Measurements from ENCODE around the gene TNIP1.

The TNIP1 gene

DNA sequence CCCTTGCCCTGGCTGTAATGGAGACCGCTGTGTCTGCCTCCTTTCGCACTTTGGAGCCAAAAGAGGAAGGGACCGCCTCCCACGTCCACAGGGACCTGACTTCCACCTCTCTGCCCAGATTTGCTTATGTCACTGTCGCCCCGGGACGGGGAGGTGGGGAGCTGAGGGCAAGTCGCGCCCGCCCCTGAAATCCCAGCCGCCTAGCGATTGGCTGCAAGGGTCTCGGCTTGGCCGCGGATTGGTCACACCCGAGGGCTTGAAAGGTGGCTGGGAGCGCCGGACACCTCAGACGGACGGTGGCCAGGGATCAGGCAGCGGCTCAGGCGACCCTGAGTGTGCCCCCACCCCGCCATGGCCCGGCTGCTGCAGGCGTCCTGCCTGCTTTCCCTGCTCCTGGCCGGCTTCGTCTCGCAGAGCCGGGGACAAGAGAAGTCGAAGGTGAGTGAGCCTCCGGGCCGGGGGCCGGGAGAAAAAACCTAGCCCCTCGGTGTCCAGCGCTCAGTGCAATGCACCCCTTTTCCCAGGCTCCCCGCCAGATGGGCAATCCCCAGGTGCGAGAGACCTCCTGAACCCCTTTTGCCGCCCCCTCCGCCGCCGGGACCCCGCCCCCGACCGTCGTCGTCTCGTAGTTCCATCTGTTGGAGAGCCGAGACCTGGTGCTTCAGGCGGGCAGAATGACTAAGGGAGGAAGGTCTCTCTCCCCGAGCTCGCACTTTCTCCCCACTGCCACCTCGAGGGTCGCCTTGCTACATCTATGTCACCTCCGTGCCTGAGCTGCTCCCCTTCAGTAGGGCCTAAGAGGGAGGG is 60.3 kb downstream of the TNIP1 start, which contains the start of gene GPX3:
Gene GPX3 (plus strand): TSS at position 288 of the 807 bp plus-strand sequence. CDS start 64 bp downstream, at position 352.
- Histone ChIP-seq H3K9ac (ENCODE audit: low read length) (peak within 1 kb of the TSS; percentile 67), H3K4me1 (ENCODE audit: control insufficient read depth, insufficient read depth, low read length) (peaks cover 36% of the 10 kb centered on the region), H3K27me3 (ENCODE audit: control insufficient read depth, insufficient read depth, low read length) (no peaks in the 10 kb centered on the region), H3K36me3 (ENCODE audit: control insufficient read depth, insufficient read depth, low read length) (no peaks in the 10 kb centered on the region), H3K9me3 (ENCODE audit: control insufficient read depth, low read length) (no peaks in the 10 kb centered on the region), H3K4me3 (ENCODE audit: low read length) (peak within 1 kb of the TSS; percentile 49)

DNA sequence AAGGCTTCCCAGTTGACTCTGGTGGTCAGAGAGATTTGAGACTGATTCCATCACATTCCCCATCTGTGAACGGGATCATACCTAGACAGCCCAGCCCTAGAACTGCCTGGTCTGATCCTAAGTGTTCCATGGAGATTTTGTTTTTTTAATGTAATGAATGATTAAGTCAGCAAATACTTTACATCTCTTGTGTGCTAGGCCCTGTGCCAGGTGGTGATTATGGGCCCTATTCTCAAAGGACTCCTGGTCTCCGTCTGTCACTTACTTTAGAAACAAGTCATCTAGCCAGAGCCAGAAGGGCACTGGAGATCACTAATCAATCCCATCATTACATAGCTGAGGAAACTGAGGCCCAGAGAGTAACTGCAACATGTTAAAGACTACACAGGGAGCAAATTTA is 61.5 kb downstream of the TNIP1 start:
- Histone ChIP-seq H3K9me3 (ENCODE audit: control insufficient read depth, low read length) (no peaks in the 10 kb centered on the region), H3K9ac (ENCODE audit: low read length) (no peak overlapping the region), H3K4me1 (ENCODE audit: control insufficient read depth, insufficient read depth, low read length) (peaks cover 30% of the 10 kb centered on the region), H3K36me3 (ENCODE audit: control insufficient read depth, insufficient read depth, low read length) (no peaks in the 10 kb centered on the region), H3K27me3 (ENCODE audit: control insufficient read depth, insufficient read depth, low read length) (no peaks in the 10 kb centered on the region), H3K4me3 (ENCODE audit: low read length) (no peak overlapping the region)

DNA sequence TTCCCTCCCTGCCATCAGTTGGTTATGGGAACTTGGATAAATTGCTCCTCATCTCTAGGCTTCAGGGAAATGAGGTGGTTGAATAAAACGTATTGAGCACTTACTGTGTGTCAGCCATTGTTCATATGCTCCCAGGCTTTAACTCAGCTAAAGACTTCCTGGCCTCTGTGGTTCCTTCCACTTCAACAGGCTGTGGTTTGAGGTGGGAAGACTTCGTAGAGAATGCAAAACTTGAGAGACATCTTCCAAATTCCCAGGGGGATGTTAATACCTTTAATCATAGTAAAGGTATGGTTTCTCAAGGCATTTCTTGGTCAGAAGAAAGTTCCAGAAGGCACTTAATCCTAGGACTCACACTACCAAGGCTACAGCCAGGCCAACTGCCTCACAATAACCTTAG is 62.0 kb downstream of the TNIP1 start:
- Histone ChIP-seq H3K9ac (ENCODE audit: low read length) (no peak overlapping the region), H3K9me3 (ENCODE audit: control insufficient read depth, low read length) (no peaks in the 10 kb centered on the region), H3K4me3 (ENCODE audit: low read length) (no peak overlapping the region), H3K4me1 (ENCODE audit: control insufficient read depth, insufficient read depth, low read length) (peaks cover 26% of the 10 kb centered on the region), H3K36me3 (ENCODE audit: control insufficient read depth, insufficient read depth, low read length) (no peaks in the 10 kb centered on the region), H3K27me3 (ENCODE audit: control insufficient read depth, insufficient read depth, low read length) (no peaks in the 10 kb centered on the region)

DNA sequence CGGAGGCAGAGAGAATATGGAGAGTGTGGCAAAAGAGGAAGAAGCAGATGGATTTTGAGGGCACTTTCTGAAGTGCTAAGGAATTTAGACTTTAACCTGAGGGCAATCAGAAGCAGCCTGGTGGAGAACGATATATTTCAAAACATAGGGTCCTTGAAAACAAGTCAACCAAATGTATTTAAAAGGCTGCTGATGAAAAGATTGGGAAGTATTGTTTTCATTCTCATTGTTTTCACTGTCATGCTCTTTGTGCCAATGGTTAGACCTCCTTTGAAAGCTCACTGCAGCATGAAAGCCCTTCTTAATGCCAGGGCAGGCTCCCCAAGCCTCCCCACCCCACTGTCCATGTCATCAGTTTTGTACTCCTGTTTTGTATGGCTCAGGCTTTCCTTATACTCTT is 62.9 kb downstream of the TNIP1 start:
- H3K4me1 ChIP-seq (ENCODE audit: control insufficient read depth, insufficient read depth, low read length) = peaks cover 16% of the 10 kb centered on the region
- no peaks in the 10 kb centered on the region for H3K9me3 ChIP-seq (ENCODE audit: control insufficient read depth, low read length)
- H3K4me3 ChIP-seq (ENCODE audit: low read length) = no peak overlapping the region
- no peaks in the 10 kb centered on the region for H3K36me3 ChIP-seq (ENCODE audit: control insufficient read depth, insufficient read depth, low read length)
- no peaks in the 10 kb centered on the region for H3K27me3 ChIP-seq (ENCODE audit: control insufficient read depth, insufficient read depth, low read length)
- no peak overlapping the region for H3K9ac ChIP-seq (ENCODE audit: low read length)

DNA sequence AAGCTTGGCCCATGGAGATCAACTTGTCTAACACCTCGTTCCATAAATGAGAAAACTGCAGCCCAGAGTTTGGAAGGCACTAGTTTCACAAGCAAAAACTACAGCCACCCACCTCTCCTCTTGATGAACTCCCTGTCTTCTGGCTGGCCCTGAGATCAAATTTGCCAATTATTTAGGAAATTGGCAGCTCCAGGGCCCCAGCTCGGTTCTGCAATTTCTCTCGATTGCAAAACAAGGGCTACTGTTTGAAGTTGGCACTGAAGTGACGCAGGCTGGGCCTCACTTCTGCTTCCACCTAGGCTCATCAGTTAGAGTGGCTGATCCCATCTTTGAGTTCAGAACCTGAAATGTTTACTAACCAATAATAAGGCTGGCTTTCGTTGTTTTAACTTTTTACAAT is 64.1 kb downstream of the TNIP1 start:
- no peaks in the 10 kb centered on the region for H3K27me3 ChIP-seq (ENCODE audit: control insufficient read depth, insufficient read depth, low read length)
- H3K9me3 ChIP-seq (ENCODE audit: control insufficient read depth, low read length) = no peaks in the 10 kb centered on the region
- H3K36me3 ChIP-seq (ENCODE audit: control insufficient read depth, insufficient read depth, low read length) = no peaks in the 10 kb centered on the region
- H3K4me3 ChIP-seq (ENCODE audit: low read length) = no peak overlapping the region
- H3K9ac ChIP-seq (ENCODE audit: low read length) = no peak overlapping the region
- peaks cover 14% of the 10 kb centered on the region for H3K4me1 ChIP-seq (ENCODE audit: control insufficient read depth, insufficient read depth, low read length)

DNA sequence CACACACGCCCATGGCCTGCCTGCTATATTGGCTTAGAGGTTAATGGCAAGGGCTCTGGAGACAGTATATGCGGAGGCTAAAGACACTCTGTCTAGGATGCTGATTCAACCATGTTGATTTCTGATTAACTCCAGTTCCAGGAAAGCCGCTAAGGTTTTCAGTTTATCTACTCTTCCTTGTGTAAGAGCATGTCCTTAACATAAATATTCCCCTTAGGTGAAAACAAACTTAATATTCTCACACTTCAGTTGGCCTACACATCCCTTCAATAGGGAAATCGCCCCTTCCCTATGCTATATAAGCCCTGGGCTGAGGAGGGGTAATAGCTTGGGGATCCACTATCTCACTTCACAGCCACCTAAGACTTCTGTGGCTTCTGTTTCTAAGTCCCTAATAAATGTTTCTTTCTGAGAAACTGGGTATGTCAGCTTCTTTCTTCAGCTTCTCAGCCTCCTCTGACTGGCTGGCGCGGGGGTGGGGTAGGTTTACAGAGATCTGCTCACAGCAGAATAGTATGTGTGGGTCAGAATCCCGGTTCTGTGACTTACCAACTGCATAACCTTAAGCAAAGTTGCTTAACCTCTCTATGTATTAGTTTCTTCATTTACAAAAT is 64.8 kb downstream of the TNIP1 start:
- Histone ChIP-seq H3K27me3 (ENCODE audit: control insufficient read depth, insufficient read depth, low read length) (no peaks in the 10 kb centered on the region), H3K9ac (ENCODE audit: low read length) (no peak overlapping the region), H3K36me3 (ENCODE audit: control insufficient read depth, insufficient read depth, low read length) (no peaks in the 10 kb centered on the region), H3K9me3 (ENCODE audit: control insufficient read depth, low read length) (no peaks in the 10 kb centered on the region), H3K4me1 (ENCODE audit: control insufficient read depth, insufficient read depth, low read length) (peaks cover 10% of the 10 kb centered on the region), H3K4me3 (ENCODE audit: low read length) (no peak overlapping the region)

DNA sequence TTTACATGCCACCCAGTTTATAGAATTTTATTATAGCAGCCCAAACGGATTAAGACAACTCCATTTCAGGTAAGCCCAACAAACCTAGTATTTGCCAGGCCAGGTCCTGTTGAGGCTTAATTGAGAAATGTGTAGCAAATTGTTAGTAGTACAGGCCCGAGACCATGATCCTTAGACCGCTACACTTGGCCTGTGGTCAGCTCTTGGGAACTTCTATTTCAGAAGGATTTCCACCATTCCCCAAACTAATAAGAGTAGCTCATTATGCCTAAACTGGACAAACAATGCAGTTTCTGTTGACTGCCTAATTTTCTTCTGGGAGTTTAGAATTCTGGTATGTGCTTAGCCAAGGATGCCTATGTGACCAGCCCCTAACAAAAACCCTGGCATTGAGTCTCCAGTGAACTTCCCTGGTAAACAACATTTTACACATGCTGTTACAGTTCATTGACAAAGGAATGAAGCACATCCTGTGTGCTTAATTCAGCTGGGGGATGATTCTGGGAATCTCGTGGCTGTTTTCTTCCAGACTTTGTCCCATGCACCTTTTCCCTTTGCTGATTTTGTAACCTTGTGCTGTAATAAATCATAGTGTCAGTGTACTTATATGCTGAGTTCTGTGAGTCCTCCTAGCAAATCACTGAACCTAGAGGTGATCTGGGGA is 66.0 kb downstream of the TNIP1 start:
- Histone ChIP-seq H3K9ac (ENCODE audit: low read length) (no peak overlapping the region), H3K27me3 (ENCODE audit: control insufficient read depth, insufficient read depth, low read length) (no peaks in the 10 kb centered on the region), H3K9me3 (ENCODE audit: control insufficient read depth, low read length) (no peaks in the 10 kb centered on the region), H3K4me1 (ENCODE audit: control insufficient read depth, insufficient read depth, low read length) (peaks cover under 1% of the 10 kb centered on the region), H3K4me3 (ENCODE audit: low read length) (no peak overlapping the region), H3K36me3 (ENCODE audit: control insufficient read depth, insufficient read depth, low read length) (no peaks in the 10 kb centered on the region)

DNA sequence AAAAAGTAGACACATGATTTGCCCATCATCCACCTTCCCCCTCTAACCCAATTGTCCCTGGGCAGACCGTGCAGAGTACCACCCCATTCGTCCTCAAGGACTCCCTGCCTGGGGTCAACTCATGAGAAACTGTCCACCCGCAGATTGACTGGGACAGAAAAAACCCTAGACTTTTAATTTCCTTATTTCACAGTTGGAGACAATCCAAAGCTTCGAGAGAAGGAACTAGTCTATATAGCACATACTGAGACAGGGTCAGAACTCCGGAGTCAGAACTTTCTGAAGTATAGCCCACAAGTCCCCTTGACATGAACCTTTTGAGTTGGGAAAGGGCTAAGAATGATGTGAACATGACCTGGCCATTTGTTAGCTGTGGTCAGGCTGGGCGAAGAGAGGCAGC is 68.0 kb downstream of the TNIP1 start:
- Histone ChIP-seq H3K4me1 (ENCODE audit: control insufficient read depth, insufficient read depth, low read length) (peaks cover 7% of the 10 kb centered on the region), H3K9me3 (ENCODE audit: control insufficient read depth, low read length) (no peaks in the 10 kb centered on the region), H3K4me3 (ENCODE audit: low read length) (no peak overlapping the region), H3K36me3 (ENCODE audit: control insufficient read depth, insufficient read depth, low read length) (no peaks in the 10 kb centered on the region), H3K27me3 (ENCODE audit: control insufficient read depth, insufficient read depth, low read length) (no peaks in the 10 kb centered on the region), H3K9ac (ENCODE audit: low read length) (no peak overlapping the region)

DNA sequence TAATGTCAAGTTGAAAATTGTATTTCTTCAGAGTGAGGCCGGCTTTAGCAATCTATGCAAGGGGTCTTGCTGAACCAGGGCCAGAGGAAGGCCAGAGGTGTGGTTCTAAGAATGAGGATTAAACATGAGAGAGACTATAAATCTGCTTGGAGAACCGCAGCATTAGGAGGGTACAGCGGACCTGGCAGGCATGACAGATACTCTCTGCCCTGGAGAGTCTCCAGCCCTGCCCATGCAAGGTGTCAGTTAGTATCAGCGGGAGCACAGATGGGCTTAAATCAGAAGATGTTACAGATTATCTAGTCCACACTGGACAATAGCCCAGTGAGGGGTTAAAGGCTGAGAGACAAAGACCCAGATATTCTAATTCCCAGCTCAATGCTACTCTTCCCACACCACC is 71.9 kb downstream of the TNIP1 start:
- Histone ChIP-seq H3K4me3 (ENCODE audit: low read length) (no peak overlapping the region), H3K27me3 (ENCODE audit: control insufficient read depth, insufficient read depth, low read length) (no peaks in the 10 kb centered on the region), H3K9ac (ENCODE audit: low read length) (no peak overlapping the region), H3K9me3 (ENCODE audit: control insufficient read depth, low read length) (no peaks in the 10 kb centered on the region), H3K4me1 (ENCODE audit: control insufficient read depth, insufficient read depth, low read length) (peaks cover 27% of the 10 kb centered on the region), H3K36me3 (ENCODE audit: control insufficient read depth, insufficient read depth, low read length) (no peaks in the 10 kb centered on the region)

DNA sequence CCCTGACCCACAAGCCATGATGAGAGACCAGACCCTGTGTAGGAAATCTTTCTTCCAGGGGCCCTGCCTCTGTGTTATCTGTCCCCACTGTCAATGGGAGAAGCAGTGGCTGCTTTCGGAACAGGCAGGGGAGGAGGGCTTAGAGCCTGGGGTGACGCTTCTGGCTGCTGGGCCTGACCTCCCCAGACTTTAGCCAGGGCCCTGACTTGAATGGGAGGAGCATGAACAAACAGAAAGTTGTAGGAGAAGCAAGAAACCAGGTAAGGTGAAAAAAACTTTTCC is 72.7 kb downstream of the TNIP1 start:
- H3K4me1 ChIP-seq (ENCODE audit: control insufficient read depth, insufficient read depth, low read length) = peaks cover 27% of the 10 kb centered on the region
- H3K9me3 ChIP-seq (ENCODE audit: control insufficient read depth, low read length) = no peaks in the 10 kb centered on the region
- H3K9ac ChIP-seq (ENCODE audit: low read length) = no peak overlapping the region
- H3K4me3 ChIP-seq (ENCODE audit: low read length) = no peak overlapping the region
- no peaks in the 10 kb centered on the region for H3K27me3 ChIP-seq (ENCODE audit: control insufficient read depth, insufficient read depth, low read length)
- no peaks in the 10 kb centered on the region for H3K36me3 ChIP-seq (ENCODE audit: control insufficient read depth, insufficient read depth, low read length)

DNA sequence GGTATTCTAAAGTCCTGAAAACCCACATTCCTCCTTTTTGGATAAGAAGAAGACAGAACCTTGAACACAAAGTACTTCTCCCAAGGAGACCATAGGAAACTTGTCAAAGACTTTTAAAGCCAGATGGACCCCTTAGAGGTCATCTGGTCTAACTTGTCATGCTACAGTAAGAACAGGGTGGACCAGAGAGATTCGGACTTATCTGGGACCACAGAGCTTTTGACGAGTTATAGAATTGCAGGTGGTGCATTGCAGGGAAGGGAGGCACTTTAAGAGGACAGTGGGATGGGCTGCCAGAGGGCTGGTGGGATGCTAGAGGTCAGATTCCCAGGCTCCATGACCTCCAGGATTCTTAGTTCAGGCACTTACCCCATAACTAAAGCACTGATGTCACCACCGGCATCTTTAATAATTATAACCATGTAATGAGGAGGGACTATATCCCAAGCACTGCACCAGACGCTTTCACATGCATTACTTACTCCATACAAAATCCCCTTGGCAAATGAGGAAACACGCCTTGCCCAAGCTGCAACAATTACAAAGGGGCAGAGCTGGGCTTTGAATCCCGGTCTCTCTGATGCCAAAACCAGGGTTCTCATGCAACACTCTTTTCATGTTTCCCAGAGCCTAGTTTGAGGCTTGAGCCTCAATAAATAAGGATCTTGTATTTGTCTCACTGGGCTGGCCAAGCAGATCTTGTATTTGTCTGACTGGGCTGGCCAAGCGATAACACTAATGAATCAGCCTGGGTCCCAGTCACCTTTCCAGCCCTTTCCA is 73.2 kb downstream of the TNIP1 start:
- no peaks in the 10 kb centered on the region for H3K36me3 ChIP-seq (ENCODE audit: control insufficient read depth, insufficient read depth, low read length)
- peaks cover 27% of the 10 kb centered on the region for H3K4me1 ChIP-seq (ENCODE audit: control insufficient read depth, insufficient read depth, low read length)
- H3K9me3 ChIP-seq (ENCODE audit: control insufficient read depth, low read length) = no peaks in the 10 kb centered on the region
- H3K9ac ChIP-seq (ENCODE audit: low read length) = no peak overlapping the region
- H3K27me3 ChIP-seq (ENCODE audit: control insufficient read depth, insufficient read depth, low read length) = no peaks in the 10 kb centered on the region
- H3K4me3 ChIP-seq (ENCODE audit: low read length) = no peak overlapping the region
